Right lobe of liver (tissue), 6 donors: ENCODE results near the gene FAM177A1. TPM values are rescaled to one million over a fixed set of nuclear protein-coding genes. Genes with fewer than 3 reads are reported as not detected.
"Not testable (repeated sequence)": the region's sequence is repeated elsewhere in the genome, so short reads cannot be mapped to it uniquely, and the experiment has no call there.

ENCODE experiments used
- ATAC-seq, 4 donors: fragments of 200-7000 bp; cut with Tn5 transposase; one replicate each; pipeline ENCODE4 v1.9.1; 2020; ENCODE audit warnings: mild to moderate bottlenecking in 4 of 4, moderate library complexity in 4 of 4
- DNase-seq, 3 donors: peaks; one replicate each; pipeline ENCODE4 v3.0.0-alpha.2; 2020
- H3K27ac ChIP-seq, 3 donors: fragments of 200-600 bp; one replicate each; pipeline ENCODE4 v1.8.0; 2022
- H3K27me3 ChIP-seq, 2 donors: fragments of 200-600 bp; one replicate each; pipeline ENCODE4 v1.8.0; 2022
- H3K36me3 ChIP-seq, 4 donors: fragments of 200-600 bp; sonication (generic) in 1 of 4; one replicate each; pipeline versions ENCODE4 v1.5.1 to v1.8.0; 2017 to 2022; ENCODE audit warnings: control low read depth in 1 of 4
- H3K4me1 ChIP-seq, 4 donors: fragments of 200-600 bp; sonication (generic) in 1 of 4; one replicate each; pipeline versions ENCODE4 v1.5.1 to v1.8.0; 2017 to 2022; ENCODE audit warnings: control low read depth in 1 of 4
- H3K4me3 ChIP-seq, 3 donors: fragments of 200-600 bp; one replicate each; pipeline ENCODE4 v1.8.0; 2022
- H3K9me3 ChIP-seq, 4 donors: fragments of 200-600 bp; sonication (generic) in 1 of 4; one replicate each; pipeline versions ENCODE4 v1.5.1 to v1.8.0; 2017 to 2022; ENCODE audit warnings: control low read depth in 1 of 4
- POLR2A ChIP-seq: fragments of 450-650 bp; IDR thresholded peaks from one replicate; pipeline ENCODE4 v1.6.1; 2017; ENCODE audit warnings: antibody characterized with exemption, mild to moderate bottlenecking
- WGBS: methylation state at CpG from one replicate; pipeline ENCODE4 v1.1.6; 2018; ENCODE audit warnings: low coverage, low lambda C conversion rate; ENCODE audit not compliant: insufficient coverage; ENCODE audit errors: missing lambda C conversion rate; 5-methylcytosine and 5-hydroxymethylcytosine counted together
- intact Hi-C, 2 donors: fragments of 100-400 bp; cut with DNase I; formaldehyde crosslinking; loops; one replicate each; pipeline versions ENCODE4 v1.11.2 to v1.14.1; 2022
- total RNA-seq, 6 experiments: library from RNA; depleted of rRNA in 2 of 6; stranded (reverse); fragments of >200 nt in 2 of 6; fragmentation: NEBNext Ultra II Directional in 3 of 6; extraction: Animal tissue kit (Norgen Biotek cat#: 25700) in 3 of 6; gene quantifications; one replicate each; pipeline versions ENCODE4 v1.1.0 to v1.2.4, GENCODE V29; 2016 to 2023
- TF ChIP-seq, protein P1 (sequence below), 4 donors: fragments of 200-600 bp in 3 of 4; fragments of 450-650 bp in 1 of 4; IDR thresholded peaks; one replicate each; pipeline versions ENCODE4 v1.5.1 to v1.8.0; 2016 to 2022; ENCODE audit warnings: antibody characterized with exemption in 4 of 4, mild to moderate bottlenecking in 2 of 4
- donor health status: DM: no; HTN: yes; CAD: no.
- donor health status: DM: no; HTN: no; CAD: no.
- donor health status: DM: no; HTN: no; CAD: no.
- donor health status: DM: no; HTN: yes; CAD: no.
- donor health status: DM: no; HTN: yes; CAD: no.

The FAM177A1 gene
- total RNA-seq, 6 experiments from 2014 or later, result 44.2 to 48.4 (median 47.2) TPM

DNA sequence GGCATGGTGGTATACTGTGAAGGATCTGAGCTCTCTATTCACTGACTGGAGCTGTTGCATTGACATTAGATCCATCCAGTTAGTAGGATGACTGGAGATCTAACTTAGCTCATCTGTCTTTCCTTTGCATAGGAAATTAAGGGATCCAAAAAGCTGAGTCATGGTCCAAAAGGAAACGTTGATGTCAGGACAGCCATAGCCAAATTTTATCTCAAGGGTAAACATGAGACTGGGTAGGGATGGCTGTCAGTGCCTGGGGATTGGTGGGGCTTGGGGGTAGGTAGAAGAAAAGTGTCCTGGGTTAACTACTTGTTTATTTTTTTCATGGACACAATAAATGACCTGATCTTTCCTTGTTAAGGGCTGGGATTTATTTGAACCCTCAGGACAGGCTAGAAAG is 4.6 kb downstream of the FAM177A1 start:
- Histone ChIP-seq H3K36me3 (peaks cover 0 to 24% (median 7%) of the 10 kb centered on the region in 4 donors), H3K9me3 (no peaks in the 10 kb centered on the region), H3K4me1 (peaks cover 0 to 41% (median 10%) of the 10 kb centered on the region in 4 donors), H3K27me3 (no peaks in the 10 kb centered on the region), H3K27ac (peak overlapping the region; percentile 43 to 77 (median 67)), H3K4me3 (no peak overlapping the region)
- TF ChIP-seq, protein P1, sequence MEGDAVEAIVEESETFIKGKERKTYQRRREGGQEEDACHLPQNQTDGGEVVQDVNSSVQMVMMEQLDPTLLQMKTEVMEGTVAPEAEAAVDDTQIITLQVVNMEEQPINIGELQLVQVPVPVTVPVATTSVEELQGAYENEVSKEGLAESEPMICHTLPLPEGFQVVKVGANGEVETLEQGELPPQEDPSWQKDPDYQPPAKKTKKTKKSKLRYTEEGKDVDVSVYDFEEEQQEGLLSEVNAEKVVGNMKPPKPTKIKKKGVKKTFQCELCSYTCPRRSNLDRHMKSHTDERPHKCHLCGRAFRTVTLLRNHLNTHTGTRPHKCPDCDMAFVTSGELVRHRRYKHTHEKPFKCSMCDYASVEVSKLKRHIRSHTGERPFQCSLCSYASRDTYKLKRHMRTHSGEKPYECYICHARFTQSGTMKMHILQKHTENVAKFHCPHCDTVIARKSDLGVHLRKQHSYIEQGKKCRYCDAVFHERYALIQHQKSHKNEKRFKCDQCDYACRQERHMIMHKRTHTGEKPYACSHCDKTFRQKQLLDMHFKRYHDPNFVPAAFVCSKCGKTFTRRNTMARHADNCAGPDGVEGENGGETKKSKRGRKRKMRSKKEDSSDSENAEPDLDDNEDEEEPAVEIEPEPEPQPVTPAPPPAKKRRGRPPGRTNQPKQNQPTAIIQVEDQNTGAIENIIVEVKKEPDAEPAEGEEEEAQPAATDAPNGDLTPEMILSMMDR (IDR thresholded peaks at IDR 0.05), result no peak
- peak; percentile 48 for TF ChIP-seq POLR2A
- ATAC-seq (peak; percentile 47 to 59 (median 53)), DNase-seq (peak; percentile 33 to 73 (median 61))
- intact Hi-C loops, result no loop called here
- WGBS, result 8% methylated on average over 1 of the region's 1 CpG

DNA sequence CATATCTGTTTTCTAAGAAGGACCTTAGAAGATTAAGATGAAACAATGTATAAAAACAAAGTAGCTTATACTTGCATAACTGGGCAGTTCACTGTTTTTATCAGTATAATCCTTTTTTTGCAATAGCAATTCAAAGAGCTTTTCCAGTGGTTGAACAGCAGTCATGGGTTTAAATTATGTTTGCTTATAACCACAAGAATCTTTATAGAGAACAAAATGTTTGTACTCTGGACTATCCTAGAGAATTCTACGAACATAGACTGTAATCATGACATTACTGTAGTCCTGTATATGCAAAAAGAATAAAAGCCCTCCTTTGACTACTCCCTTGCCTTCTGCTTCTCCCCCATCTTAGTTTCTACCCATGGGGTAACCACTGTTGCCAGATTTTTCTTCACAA is 5.7 kb downstream of the FAM177A1 start:
- no peaks in the 10 kb centered on the region for H3K27me3 ChIP-seq
- DNase-seq (no peak), ATAC-seq (no peak)
- TF ChIP-seq, protein P1 (IDR thresholded peaks at IDR 0.05), result no peak
- TF ChIP-seq POLR2A, result no peak
- WGBS, result 53% methylated on average over 1 of the region's 1 CpG
- H3K4me3 ChIP-seq, result no peak overlapping the region
- peaks cover 0 to 41% (median 10%) of the 10 kb centered on the region in 4 donors for H3K4me1 ChIP-seq
- H3K9me3 ChIP-seq, result no peaks in the 10 kb centered on the region
- intact Hi-C loops, result no loop called here
- peak overlapping the region in 1 of 3 donors; percentile 77 for H3K27ac ChIP-seq
- H3K36me3 ChIP-seq, result peaks cover 0 to 28% (median 7%) of the 10 kb centered on the region in 4 donors

DNA sequence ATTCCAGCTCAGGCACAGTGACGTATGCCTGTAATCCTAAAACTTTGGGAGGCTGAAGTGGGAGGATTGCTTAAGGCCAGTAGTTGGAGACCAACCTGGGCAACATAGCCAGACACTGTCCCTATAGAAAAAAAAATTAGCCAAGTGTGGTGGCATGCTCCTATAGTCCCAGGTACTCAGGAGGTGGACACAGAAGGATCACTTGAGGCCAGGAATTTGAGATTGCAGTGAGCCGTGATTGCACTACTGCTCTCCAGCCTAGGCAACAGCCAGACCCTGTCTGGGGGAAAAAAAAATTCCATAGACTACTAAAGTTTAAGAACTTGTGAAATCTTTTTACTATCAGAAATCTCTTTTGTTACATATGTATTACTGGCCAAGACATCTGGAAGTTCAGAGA is 6.6 kb downstream of the FAM177A1 start:
- intact Hi-C loops, result no loop called here
- Histone ChIP-seq H3K9me3 (no peaks in the 10 kb centered on the region), H3K4me1 (peaks cover 0 to 33% (median 10%) of the 10 kb centered on the region in 4 donors), H3K27ac (no peak overlapping the region), H3K36me3 (peaks cover 0 to 34% (median 7%) of the 10 kb centered on the region in 4 donors), H3K4me3 (no peak overlapping the region), H3K27me3 (no peaks in the 10 kb centered on the region)
- WGBS, result 90% methylated on average over 2 of the region's 2 CpGs
- TF ChIP-seq, protein P1 (IDR thresholded peaks at IDR 0.05), result no peak
- TF ChIP-seq POLR2A, result no peak
- DNase-seq (no peak), ATAC-seq (no peak)

DNA sequence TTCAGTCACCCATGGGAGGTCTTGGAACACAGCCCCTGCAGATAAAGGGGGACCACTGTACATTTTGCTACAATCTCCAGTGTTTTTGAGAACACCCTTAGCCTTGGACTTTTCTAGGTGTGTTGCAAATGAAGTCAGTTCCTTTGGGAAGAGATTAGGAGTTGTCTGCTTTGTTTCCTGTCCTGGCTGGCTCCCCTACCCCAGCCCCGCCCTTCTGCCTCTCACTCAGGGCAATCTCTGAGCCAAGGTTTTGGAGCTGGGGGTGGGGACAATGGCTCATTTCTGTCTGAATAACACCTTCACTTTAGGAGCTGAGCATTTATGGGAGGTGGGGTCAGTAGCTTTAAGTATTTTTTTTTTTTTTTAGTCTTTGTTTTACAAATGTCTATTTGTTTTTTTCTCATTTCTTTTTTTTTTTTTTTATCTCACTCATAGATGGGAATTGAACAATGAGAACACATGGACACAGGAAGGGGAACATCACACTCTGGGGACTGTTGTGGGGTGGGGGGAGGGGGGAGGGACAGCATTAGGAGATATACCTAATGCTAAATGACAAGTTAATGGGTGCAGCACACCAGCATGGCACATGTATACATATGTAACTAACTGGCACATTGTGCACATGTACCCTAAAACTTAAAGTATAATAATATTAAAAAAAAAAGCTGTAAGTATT is 15.2 kb downstream of the FAM177A1 start:
- H3K27me3 ChIP-seq, intact Hi-C loops, H3K27ac ChIP-seq, H3K4me1 ChIP-seq, H3K9me3 ChIP-seq, H3K4me3 ChIP-seq: not testable (repeated sequence)
- H3K36me3 ChIP-seq, result peaks cover 0 to 24% (median 7%) of the 10 kb centered on the region in 4 donors
- peak in 1 of 3 donors; percentile 49 for DNase-seq
- peak; percentile 72 to 95 (median 79) for ATAC-seq
- WGBS, result 38% methylated on average over 1 of the region's 1 CpG

DNA sequence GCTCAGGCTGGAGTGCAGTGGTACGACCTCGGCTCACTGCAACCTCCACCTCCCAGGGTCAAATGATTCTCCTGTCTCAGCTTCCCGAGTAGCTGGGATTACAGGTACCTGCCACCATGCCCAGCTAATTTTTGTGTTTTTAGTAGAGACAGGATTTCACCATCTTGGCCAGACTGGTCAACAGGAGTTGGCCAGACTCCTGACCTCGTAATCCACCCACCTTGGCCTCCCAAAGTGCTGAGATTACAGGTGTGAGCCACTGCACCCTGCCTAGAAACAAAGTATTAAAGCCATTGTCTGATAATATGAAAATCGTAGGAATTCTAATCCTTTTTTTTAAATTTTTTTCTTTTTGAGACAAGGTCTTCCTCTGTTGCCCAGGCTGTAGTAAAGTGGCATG is 19.7 kb downstream of the FAM177A1 start:
- H3K4me1 ChIP-seq, intact Hi-C loops, H3K9me3 ChIP-seq, DNase-seq, H3K4me3 ChIP-seq, H3K36me3 ChIP-seq, H3K27ac ChIP-seq, H3K27me3 ChIP-seq: not testable (repeated sequence)
- ATAC-seq, result peak in 3 of 4 donors; percentile 45 to 78 (median 53)
- WGBS, result 68% methylated on average over 2 of the region's 5 CpGs
